K562 (cell line): ENCODE data around the gene AHNAK. TPM values are rescaled to one million over a fixed set of nuclear protein-coding genes. Genes with fewer than 3 reads are reported as not detected.

ENCODE experiments used
- BHLHE40 ChIP-seq: IDR thresholded peaks from 2 replicates; pipeline ENCODE4 v1.6.1; 2011; ENCODE audit warnings: low read length, improper control_type of control experiment
- CBX3 ChIP-seq, 2 experiments: IDR thresholded peaks; 1 replicate in 1 of 2; 2 replicates in 1 of 2; pipeline ENCODE4 v1.6.1; 2012; ENCODE audit warnings: inconsistent platforms in 2 of 2, low read length in 2 of 2, borderline replicate concordance in 1 of 2, control low read depth in 1 of 2
- CEBPG ChIP-seq, 3 experiments: fragments of 200-800 bp in 1 of 3; sonication (Bioruptor generic) in 1 of 3; sonication (generic) in 1 of 3; formaldehyde crosslinking in 1 of 3; IDR thresholded peaks in 2 of 3; conservative IDR thresholded peaks in 1 of 3; 2 replicates each; pipeline versions ENCODE4 v1.6.1 to v1.8.0; 2016 to 2022; ENCODE audit warnings: missing compliant biosample characterization in 2 of 3, missing genetic modification characterization in 2 of 3, mild to moderate bottlenecking in 1 of 3, missing genetic modification reagents in 1 of 3
- CTBP1 ChIP-seq: fragments of 450-650 bp; IDR thresholded peaks from 2 replicates; pipeline ENCODE4 v1.6.1; 2016; ENCODE audit warnings: borderline replicate concordance
- DEAF1 ChIP-seq: fragments of 450-650 bp; formaldehyde crosslinking; IDR thresholded peaks from 2 replicates; pipeline ENCODE4 v1.4.0; 2020; ENCODE audit warnings: mild to moderate bottlenecking, moderate library complexity
- FOXM1 ChIP-seq, 2 experiments: fragments of 450-650 bp in 1 of 2; sonication (generic) in 1 of 2; formaldehyde crosslinking in 1 of 2; IDR thresholded peaks; 2 replicates each; pipeline versions ENCODE4 v1.6.1 to v1.9.0; 2017 to 2022; ENCODE audit warnings: low read depth in 2 of 2, mild to moderate bottlenecking in 2 of 2, missing genetic modification reagents in 1 of 2, moderate library complexity in 1 of 2
- GABPB1 ChIP-seq: sonication (generic); formaldehyde crosslinking; IDR thresholded peaks from 2 replicates; pipeline ENCODE4 v1.8.0; 2022; ENCODE audit warnings: mild to moderate bottlenecking, missing genetic modification reagents
- HDAC8 ChIP-seq: fragments of 450-650 bp; IDR thresholded peaks from 2 replicates; pipeline ENCODE4 v1.6.1; 2016; ENCODE audit warnings: mild to moderate bottlenecking, missing genetic modification characterization, moderate library complexity, missing compliant biosample characterization
- MBD2 ChIP-seq: sonication (generic); IDR thresholded peaks from 2 replicates; pipeline ENCODE4 v1.6.1; 2016; ENCODE audit warnings: low read depth, borderline replicate concordance
- MECOM ChIP-seq: fragments of 250-450 bp; sonication (Bioruptor Pico); IDR thresholded peaks from 2 replicates; pipeline ENCODE4 v1.8.0; 2022; ENCODE audit warnings: inconsistent platforms
- MTA2 ChIP-seq: fragments of 450-650 bp; IDR thresholded peaks from 2 replicates; pipeline ENCODE4 v1.6.1; 2016; ENCODE audit warnings: low read depth
- NONO ChIP-seq, 2 experiments: fragments of 200-400 bp in 1 of 2; fragments of 450-650 bp in 1 of 2; formaldehyde crosslinking in 1 of 2; IDR thresholded peaks; 2 replicates each; pipeline ENCODE4 v1.6.1; 2017; ENCODE audit warnings: low read depth in 2 of 2, mild to moderate bottlenecking in 2 of 2, moderate library complexity in 2 of 2, low read length in 1 of 2
- PRDM10 ChIP-seq: fragments of 450-650 bp; IDR thresholded peaks from 2 replicates; pipeline ENCODE4 v1.6.1; 2018; ENCODE audit not compliant: partially characterized antibody
- PRMT5 ChIP-seq: sonication (generic); formaldehyde crosslinking; IDR thresholded peaks from 2 replicates; pipeline ENCODE4 v1.5.0; 2020; ENCODE audit warnings: missing genetic modification reagents
- SETDB1 ChIP-seq: IDR thresholded peaks from one replicate; pipeline ENCODE4 v1.6.1; 2012; ENCODE audit warnings: low read length, control low read depth, inconsistent platforms
- SIRT6 ChIP-seq: IDR thresholded peaks from one replicate; pipeline ENCODE4 v1.6.1; 2012; ENCODE audit warnings: low read depth, mild to moderate bottlenecking, control low read depth, inconsistent platforms, low read length, moderate library complexity
- SMARCE1 ChIP-seq: fragments of 450-650 bp; IDR thresholded peaks from 2 replicates; pipeline ENCODE4 v1.7.1; 2016; ENCODE audit warnings: mild to moderate bottlenecking
- STAT5B ChIP-seq: fragments of 250-450 bp; sonication (Bioruptor Pico); IDR thresholded peaks from 2 replicates; pipeline ENCODE4 v1.8.0; 2021; ENCODE audit warnings: mild to moderate bottlenecking, inconsistent platforms
- XRCC5 ChIP-seq: fragments of 200-400 bp; formaldehyde crosslinking; IDR thresholded peaks from 2 replicates; pipeline ENCODE4 v1.6.1; 2017; ENCODE audit warnings: low read depth, mild to moderate bottlenecking, low read length
- ZBED1 ChIP-seq: IDR thresholded peaks from 2 replicates; pipeline ENCODE4 v1.6.1; 2014
- ZBTB33 ChIP-seq: sonication (generic); formaldehyde crosslinking; IDR thresholded peaks from 2 replicates; pipeline ENCODE4 v1.8.1; 2023; ENCODE audit warnings: mild to moderate bottlenecking, missing genetic modification reagents
- ZSCAN32 ChIP-seq: fragments of 450-650 bp; formaldehyde crosslinking; IDR thresholded peaks from 2 replicates; pipeline ENCODE4 v1.4.0; 2020; ENCODE audit warnings: mild to moderate bottlenecking, moderate library complexity
- polyA plus RNA-seq, 8 experiments: library from polyadenylated mRNA; depleted of rRNA in 4 of 8; stranded (reverse) in 5 of 8; unstranded in 3 of 8; fragments of >200 nt; fragmentation: Nextera tagmentation in 2 of 8; fragmentation: Illumina TruSeq in 1 of 8; extraction: Ambion mirVana in 2 of 8; extraction: Trizol in 1 of 8; gene quantifications; 2 replicates each; pipeline versions ENCODE4 v1.2.1 to v1.2.3, GENCODE V29; 2011 to 2014; ENCODE audit warnings: inconsistent platforms in 1 of 8, missing spikeins in 1 of 8
- total RNA-seq, 7 experiments: library from RNA; depleted of rRNA in 6 of 7; stranded (reverse); fragments of >200 nt in 6 of 7; fragmentation: Illumina TruSeq in 2 of 7; extraction: Trizol in 2 of 7; gene quantifications; 2 replicates each; pipeline versions ENCODE4 v1.2.1 to v1.2.3, GENCODE V29; 2011 to 2021; ENCODE audit warnings: low replicate concordance in 1 of 7

AHNAK gene
- total and polyA plus RNA-seq, 9 of the 15 experiments (the other 6 are each of a cell fraction or from before 2014, with no cell fraction given), result 1.5 to 89.7 (median 45.0) TPM

- TF ChIP-seq ZBTB33 (CRISPR knock-in tag) (0 out of 2 replicates have a peak, but pooled peaks have one; percentile 52), BHLHE40 (0 out of 2 replicates have a peak, but pooled peaks have one; percentile 28), CBX3 (IDR thresholded peaks at IDR 0.05; ENCODE audit: borderline replicate concordance in 1 of 2, low read length in 2 of 2) (peak in 1 of 2 experiments; percentile 36; a peak in 1 of 3 replicates), XRCC5 (no peak), ZSCAN32 (CRISPR knock-in tag) (no peak), DEAF1 (CRISPR knock-in tag) (peak; percentile 91), GABPB1 (CRISPR knock-in tag) (peak; percentile 46; the same call in 1 of the 2 replicates), STAT5B (no peak), CTBP1 (peak; percentile 55; the same call in 1 of the 2 replicates), FOXM1 (IDR thresholded peaks at IDR 0.05; ENCODE audit: low read depth) (peak; percentile 14; the same call in 1 of the 2 replicates), FOXM1 (CRISPR knock-in tag; IDR thresholded peaks at IDR 0.05; ENCODE audit: low read depth) (no peak), ZBED1 (no peak), NONO (IDR thresholded peaks at IDR 0.05; ENCODE audit: low read depth in 2 of 2, low read length in 1 of 2) (peak in 1 of 2 experiments; percentile 50; a peak in 1 of 4 replicates), MBD2 (no peak), PRMT5 (no peak), MECOM (CRISPR knock-in tag) (no peak), SETDB1 (no peak), PRDM10 (peak; percentile 52), HDAC8 (tag) (no peak), SIRT6 (no peak), MTA2 (no peak), SMARCE1 (peak; percentile 56; the same call in 1 of the 2 replicates), CEBPG (CRISPR knock-in tag; IDR thresholded peaks at IDR 0.05) (peak; percentile 54; the same call in 1 of the 2 replicates), CEBPG (tag; conservative IDR thresholded peaks at IDR 0.05 in 1 of 2, IDR thresholded peaks at IDR 0.05 in 1 of 2) (no peak)
These were observed 14.0 kb upstream of the AHNAK start (continued) for GRCh38 chr11:62560566-62561103.
